Activated CD4-positive, alpha-beta memory T cell treated with anti-CD3 and anti-CD28 coated beads for 36 hours (primary cell): ENCODE results near the gene BACH2. TPM values are rescaled to one million over a fixed set of nuclear protein-coding genes. Genes with fewer than 3 reads are reported as not detected.
A peak's percentile ranks its signal among the peaks of the same experiment; 100 is the strongest.
"Not testable (repeated sequence)": the region's sequence is repeated elsewhere in the genome, so short reads cannot be mapped to it uniquely, and the experiment has no call there.

Source experiments
- CTCF ChIA-PET: fragments of 350-600 bp; sonication (Branson Sonifier 250); formaldehyde crosslinking; loops from one replicate; lab custom pipeline; 2021; ENCODE audit warnings: antibody characterized with exemption, inconsistent platforms; lab: Charles Lee
- POLR2A ChIA-PET: fragments of 350-600 bp; sonication (Branson Sonifier 250); formaldehyde crosslinking; loops from one replicate; lab custom pipeline; 2021; ENCODE audit warnings: antibody characterized with exemption; lab: Charles Lee
- DNase-seq: peaks from one replicate; pipeline ENCODE4 v3.0.0-alpha.2; 2020
- H3K27ac Mint-ChIP-seq: one replicate; pipeline ENCODE4 v1.8.0; 2021; ENCODE audit warnings: mixed read lengths
- H3K27me3 Mint-ChIP-seq: one replicate; pipeline ENCODE4 v1.8.0; 2021; ENCODE audit warnings: mixed read lengths
- H3K36me3 Mint-ChIP-seq: one replicate; pipeline ENCODE4 v1.8.0; 2021; ENCODE audit warnings: mixed read lengths
- H3K4me1 Mint-ChIP-seq: one replicate; pipeline ENCODE4 v1.8.0; 2021; ENCODE audit warnings: low read depth, mixed read lengths
- H3K4me3 Mint-ChIP-seq: one replicate; pipeline ENCODE4 v1.8.0; 2021; ENCODE audit warnings: mild to moderate bottlenecking, mixed read lengths
- H3K9me3 Mint-ChIP-seq: one replicate; pipeline ENCODE4 v1.8.0; 2021; ENCODE audit warnings: mixed read lengths
- intact Hi-C: fragments of 100-400 bp; cut with micrococcal nuclease; formaldehyde crosslinking; loops from one replicate; pipeline ENCODE4 v1.15.1; 2023
- total RNA-seq, 2 experiments: library from RNA; stranded (reverse); gene quantifications; one replicate each; pipeline ENCODE4 v1.2.3, GENCODE V29; 2021

BACH2 gene
- total RNA-seq, 2 experiments from 2014 or later: 49.2 to 55.4 TPM

DNA sequence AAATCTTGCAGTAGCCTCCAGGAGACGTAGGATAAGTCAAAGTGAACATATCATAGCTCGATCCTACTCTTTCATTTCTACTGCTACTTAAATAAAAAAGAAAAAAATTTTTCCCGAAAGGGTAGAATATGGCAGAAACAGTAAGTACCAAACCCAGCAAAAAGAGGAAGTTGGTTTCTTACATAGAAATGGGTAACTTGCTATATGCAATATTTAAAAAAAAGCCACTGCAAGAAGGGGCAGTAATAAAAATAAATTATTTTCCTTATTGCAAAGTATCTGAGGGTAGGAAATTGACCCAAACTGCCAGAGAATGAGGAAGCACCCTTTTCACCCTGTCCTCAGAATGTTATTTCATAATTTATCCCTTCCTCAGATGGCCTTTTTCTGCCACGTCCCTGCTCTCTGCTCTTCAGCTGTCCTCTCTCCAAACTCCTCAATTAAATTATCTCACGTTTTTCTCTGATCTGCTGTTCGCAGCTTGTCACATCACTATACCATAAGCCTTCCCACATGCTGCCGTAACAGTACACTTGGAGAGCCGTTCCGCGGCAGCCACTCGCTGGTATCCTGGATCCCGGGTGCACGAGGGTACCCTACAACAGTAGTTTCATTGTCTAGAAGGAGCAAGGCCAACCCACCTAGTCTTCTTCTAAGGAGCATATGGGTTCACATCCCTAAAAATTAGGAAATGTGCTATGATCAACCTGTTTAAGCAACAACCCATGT is 149.6 kb downstream of the BACH2 start:
- no peak for DNase-seq
- Mint-ChIP-seq H3K27ac (no peak overlapping the region), H3K9me3 (no peaks in the 10 kb centered on the region), H3K36me3 (peaks cover 3% of the 10 kb centered on the region), H3K4me3 (no peak overlapping the region), H3K27me3 (no peaks in the 10 kb centered on the region), H3K4me1 (peaks cover 62% of the 10 kb centered on the region)
- intact Hi-C loops: loop anchor here (5.0 kb wide), 1 partner anchor 120 kb away; no protein-coding TSS in a partner anchor
- CTCF ChIA-PET: interaction anchor here (0.7 kb wide), 1 partner anchor 247 kb away, joined by 3 read pairs; no protein-coding TSS in a partner anchor
- POLR2A ChIA-PET: no interaction called here

DNA sequence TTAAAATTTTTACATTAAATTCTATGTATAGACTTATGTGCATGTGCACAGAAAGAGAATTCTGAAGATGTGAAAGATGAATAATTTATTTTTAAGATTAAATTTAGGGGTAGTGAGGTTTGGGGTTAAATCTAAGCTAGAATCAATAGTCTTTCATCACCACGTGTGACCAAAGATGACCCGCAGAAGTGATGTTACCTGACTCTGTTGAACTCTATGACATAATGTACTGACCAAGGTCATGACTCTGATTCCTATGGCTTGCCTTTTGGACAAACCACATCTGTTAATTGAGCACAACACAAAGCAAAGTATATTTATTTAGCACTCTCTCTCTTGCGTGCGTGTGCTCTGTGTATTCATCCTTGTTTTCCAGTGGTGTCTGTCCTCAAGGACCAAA is 150.6 kb downstream of the BACH2 start:
- Mint-ChIP-seq H3K27ac (no peak overlapping the region), H3K27me3 (no peaks in the 10 kb centered on the region), H3K9me3 (no peaks in the 10 kb centered on the region), H3K4me1 (peaks cover 62% of the 10 kb centered on the region), H3K36me3 (peaks cover 3% of the 10 kb centered on the region), H3K4me3 (no peak overlapping the region)
- ChIA-PET POLR2A (interaction anchor here (1.3 kb wide), 1 partner anchor 16 kb away, joined by 4 read pairs; no protein-coding TSS in a partner anchor), CTCF (interaction anchor here (0.6 to 2.1 kb wide), 2 partner anchors 32 to 34 kb away, joined by 3 to 6 read pairs; no protein-coding TSS in a partner anchor)
- no peak for DNase-seq
- intact Hi-C loops: loop anchor here (5.0 kb wide), 1 partner anchor 119 kb away; no protein-coding TSS in a partner anchor

DNA sequence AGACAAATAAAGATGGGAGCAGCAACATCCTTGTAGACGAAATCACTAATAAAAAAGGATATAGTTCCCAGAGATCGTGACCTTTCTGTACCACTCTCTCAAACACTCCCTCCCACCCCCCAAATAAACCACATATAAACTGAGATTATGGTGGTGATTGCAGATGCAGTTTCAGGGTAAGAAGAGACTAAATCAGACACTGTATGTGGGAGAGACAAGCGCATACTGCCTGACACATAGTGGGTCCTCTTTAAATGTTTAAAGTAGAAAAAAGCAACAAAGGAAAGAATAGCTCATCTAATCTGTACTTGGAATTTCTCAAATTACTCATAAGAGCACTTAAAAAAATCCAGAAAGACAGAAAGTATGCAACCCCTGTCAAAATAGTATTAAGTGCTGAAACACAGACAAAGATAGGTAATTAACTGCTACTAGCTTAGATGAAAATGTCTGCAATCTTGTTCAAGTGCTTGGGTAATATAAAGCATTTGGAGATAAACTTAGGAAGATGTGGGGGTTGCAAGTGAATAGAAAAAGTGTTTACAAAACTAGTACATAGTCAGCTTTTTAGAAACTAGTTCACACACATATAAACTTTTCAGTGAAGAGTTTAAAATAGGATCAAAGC is 151.6 kb downstream of the BACH2 start:
- ChIA-PET CTCF (interaction anchor here (0.6 to 2.1 kb wide), 4 partner anchors 33 to 136 kb away, joined by 3 to 6 read pairs (median 3); no protein-coding TSS in a partner anchor), POLR2A (interaction anchor here (0.7 to 1.4 kb wide), 4 partner anchors 17 to 190 kb away, joined by 3 to 4 read pairs (median 4); no protein-coding TSS in a partner anchor)
- H3K27ac Mint-ChIP-seq: peak overlapping the region; percentile 57
- DNase-seq: no peak
- H3K9me3 Mint-ChIP-seq: no peaks in the 10 kb centered on the region
- no peaks in the 10 kb centered on the region for H3K27me3 Mint-ChIP-seq
- no peak overlapping the region for H3K4me3 Mint-ChIP-seq
- intact Hi-C loops: loop anchor here (1.0 to 5.0 kb wide), 5 partner anchors 31 to 137 kb away; no protein-coding TSS in a partner anchor
- H3K4me1 Mint-ChIP-seq: peaks cover 59% of the 10 kb centered on the region
- peaks cover 3% of the 10 kb centered on the region for H3K36me3 Mint-ChIP-seq

DNA sequence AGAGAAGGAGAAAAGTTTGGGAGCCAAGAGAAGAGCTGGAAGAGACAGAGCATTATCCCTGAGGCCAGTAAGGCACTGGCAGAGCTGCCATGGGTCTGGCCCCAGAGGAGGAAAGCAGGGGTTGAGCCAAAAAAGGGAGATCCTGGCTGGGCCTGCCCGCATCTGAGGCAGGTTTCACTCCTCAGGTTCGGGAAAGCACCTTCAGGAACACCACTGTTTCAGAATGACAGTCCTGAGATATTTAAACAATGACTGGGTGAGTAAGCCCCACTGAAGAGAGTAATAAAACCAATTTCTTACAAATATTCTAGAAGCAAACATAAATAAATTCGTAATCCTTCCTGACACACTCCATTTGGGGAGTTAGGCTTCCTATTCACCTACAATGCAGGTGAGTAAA is 152.2 kb downstream of the BACH2 start:
- H3K4me1 Mint-ChIP-seq: peaks cover 54% of the 10 kb centered on the region

DNA sequence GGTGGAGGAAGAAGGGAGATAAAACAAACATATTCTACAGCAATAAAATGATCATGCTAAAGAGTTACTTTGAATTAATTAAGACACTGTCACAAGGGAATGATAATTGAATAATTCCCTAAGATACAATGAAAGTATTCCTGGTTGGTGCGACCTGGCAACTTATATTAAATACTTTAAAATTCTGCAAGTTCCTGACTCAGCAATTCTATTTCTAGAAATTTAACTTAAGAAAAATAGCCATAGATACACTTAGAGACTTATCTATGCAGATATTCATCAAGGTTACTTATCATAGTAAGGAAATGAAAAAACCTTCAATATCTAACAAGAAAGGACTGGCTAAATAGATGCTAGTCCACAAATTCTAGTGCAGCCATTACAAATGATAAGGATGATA is 156.0 kb downstream of the BACH2 start:
- no peak overlapping the region for H3K4me3 Mint-ChIP-seq
- no peak for DNase-seq
- intact Hi-C loops: no loop called here
- ChIA-PET POLR2A (no interaction called here), CTCF (no interaction called here)
- H3K27me3 Mint-ChIP-seq: no peaks in the 10 kb centered on the region
- peaks cover 45% of the 10 kb centered on the region for H3K4me1 Mint-ChIP-seq
- no peak overlapping the region for H3K27ac Mint-ChIP-seq
- H3K9me3 Mint-ChIP-seq: no peaks in the 10 kb centered on the region
- peaks cover 3% of the 10 kb centered on the region for H3K36me3 Mint-ChIP-seq

More for the DNA sequence above, 152.2 kb downstream of the BACH2 start:
- Mint-ChIP-seq H3K9me3 (no peaks in the 10 kb centered on the region), H3K27ac (peak overlapping the region; percentile 57), H3K36me3 (peaks cover 4% of the 10 kb centered on the region), H3K27me3 (no peaks in the 10 kb centered on the region), H3K4me3 (no peak overlapping the region)
- peak; percentile 74 for DNase-seq
- intact Hi-C loops: loop anchor here (1.0 to 2.0 kb wide), 3 partner anchors 32 to 136 kb away; no protein-coding TSS in a partner anchor
- POLR2A ChIA-PET: interaction anchor here (0.6 to 1.4 kb wide), 2 partner anchors 32 to 266 kb away, joined by 3 read pairs; no protein-coding TSS in a partner anchor
- CTCF ChIA-PET: interaction anchor here (0.6 to 2.1 kb wide), 2 partner anchors 35 to 95 kb away, joined by 3 to 6 read pairs; no protein-coding TSS in a partner anchor

DNA sequence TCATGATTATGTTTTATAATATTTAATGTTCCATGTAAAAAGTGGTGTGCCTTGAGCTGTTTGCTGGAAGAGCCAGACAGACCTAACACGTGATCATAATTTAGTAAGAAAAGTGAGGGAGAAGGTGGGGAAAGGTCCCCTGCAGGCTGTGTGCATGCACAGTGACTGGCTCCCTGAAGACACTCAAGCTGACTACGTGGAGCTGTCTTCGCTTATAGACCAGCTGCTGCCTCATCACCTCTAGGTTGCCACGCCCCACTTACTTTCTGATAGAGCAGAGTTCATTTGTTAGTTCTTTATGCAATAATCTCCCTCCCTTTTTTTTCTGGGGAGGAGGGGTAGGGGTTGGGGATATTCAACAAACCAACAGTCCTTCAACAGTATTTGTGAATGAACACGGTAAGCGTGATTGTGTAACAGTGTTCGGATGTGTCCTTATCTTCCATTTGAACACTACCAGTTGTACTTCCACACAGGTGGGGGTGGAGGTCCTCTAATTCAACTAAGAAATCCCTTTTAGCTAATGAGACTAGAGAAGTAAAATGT is 157.3 kb downstream of the BACH2 start:
- Mint-ChIP-seq H3K9me3 (peaks cover under 1% of the 10 kb centered on the region), H3K36me3 (peaks cover 12% of the 10 kb centered on the region), H3K4me1 (peaks cover 35% of the 10 kb centered on the region), H3K27ac (no peak overlapping the region), H3K4me3 (no peak overlapping the region), H3K27me3 (no peaks in the 10 kb centered on the region)
- intact Hi-C loops: no loop called here
- CTCF ChIA-PET: interaction anchor here (0.6 to 1.4 kb wide), 3 partner anchors 199 to 817 kb away, joined by 3 read pairs; no protein-coding TSS in a partner anchor
- DNase-seq: no peak
- POLR2A ChIA-PET: no interaction called here

- intact Hi-C loops: no loop called here
- H3K4me1 Mint-ChIP-seq: peaks cover 26% of the 10 kb centered on the region
- H3K27ac Mint-ChIP-seq: no peak overlapping the region
- no peaks in the 10 kb centered on the region for H3K27me3 Mint-ChIP-seq
- H3K9me3 Mint-ChIP-seq: peaks cover 2% of the 10 kb centered on the region
- peaks cover 13% of the 10 kb centered on the region for H3K36me3 Mint-ChIP-seq
- POLR2A ChIA-PET: no interaction called here
- CTCF ChIA-PET: no interaction called here
- H3K4me3 Mint-ChIP-seq: no peak overlapping the region
- DNase-seq: no peak
Measured at GRCh38 chr6:90136837-90137568, 159.6 kb downstream of the BACH2 start.

GRCh38 chr6:90136176-90136575 is 160.5 kb downstream of the BACH2 start:
- peaks cover 2% of the 10 kb centered on the region for H3K9me3 Mint-ChIP-seq
- H3K36me3 Mint-ChIP-seq: peaks cover 13% of the 10 kb centered on the region
- CTCF ChIA-PET: no interaction called here
- intact Hi-C loops: no loop called here
- no peak for DNase-seq
- no peaks in the 10 kb centered on the region for H3K27me3 Mint-ChIP-seq
- H3K4me3 Mint-ChIP-seq: no peak overlapping the region
- H3K4me1 Mint-ChIP-seq: peaks cover 28% of the 10 kb centered on the region
- no peak overlapping the region for H3K27ac Mint-ChIP-seq
- POLR2A ChIA-PET: no interaction called here

DNA sequence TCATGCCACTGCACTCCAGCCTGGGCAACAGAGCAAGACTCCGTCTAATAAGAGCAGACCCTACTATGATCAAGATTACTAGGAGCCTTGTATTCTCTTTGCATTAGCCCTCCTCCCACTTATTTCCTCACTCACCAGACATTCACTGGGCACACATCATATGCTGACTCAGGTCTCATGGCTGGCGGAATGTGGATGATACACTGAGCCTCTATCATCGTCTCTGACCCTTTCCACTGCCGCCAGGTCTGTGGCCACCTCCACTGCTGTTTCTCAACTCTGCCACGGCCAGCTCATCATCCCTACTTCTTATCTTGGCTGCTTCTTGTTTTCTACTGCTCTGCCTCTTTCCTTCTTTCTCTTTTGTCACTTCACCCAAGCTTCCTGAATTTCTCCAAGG is 161.0 kb downstream of the BACH2 start:
- H3K9me3 Mint-ChIP-seq: peaks cover 2% of the 10 kb centered on the region
- ChIA-PET POLR2A (no interaction called here), CTCF (no interaction called here)
- peaks cover 16% of the 10 kb centered on the region for H3K36me3 Mint-ChIP-seq
- no peak for DNase-seq
- H3K4me1 Mint-ChIP-seq: peaks cover 30% of the 10 kb centered on the region
- no peaks in the 10 kb centered on the region for H3K27me3 Mint-ChIP-seq
- intact Hi-C loops: no loop called here
- no peak overlapping the region for H3K4me3 Mint-ChIP-seq
- H3K27ac Mint-ChIP-seq: no peak overlapping the region

GRCh38 chr6:90133664-90134063 is 163.0 kb downstream of the BACH2 start:
- H3K9me3 Mint-ChIP-seq, POLR2A ChIA-PET, DNase-seq, H3K27ac Mint-ChIP-seq, CTCF ChIA-PET, intact Hi-C loops, H3K27me3 Mint-ChIP-seq, H3K4me3 Mint-ChIP-seq: not testable (repeated sequence)
- H3K4me1 Mint-ChIP-seq: peaks cover 23% of the 10 kb centered on the region
- H3K36me3 Mint-ChIP-seq: peaks cover 14% of the 10 kb centered on the region

DNA sequence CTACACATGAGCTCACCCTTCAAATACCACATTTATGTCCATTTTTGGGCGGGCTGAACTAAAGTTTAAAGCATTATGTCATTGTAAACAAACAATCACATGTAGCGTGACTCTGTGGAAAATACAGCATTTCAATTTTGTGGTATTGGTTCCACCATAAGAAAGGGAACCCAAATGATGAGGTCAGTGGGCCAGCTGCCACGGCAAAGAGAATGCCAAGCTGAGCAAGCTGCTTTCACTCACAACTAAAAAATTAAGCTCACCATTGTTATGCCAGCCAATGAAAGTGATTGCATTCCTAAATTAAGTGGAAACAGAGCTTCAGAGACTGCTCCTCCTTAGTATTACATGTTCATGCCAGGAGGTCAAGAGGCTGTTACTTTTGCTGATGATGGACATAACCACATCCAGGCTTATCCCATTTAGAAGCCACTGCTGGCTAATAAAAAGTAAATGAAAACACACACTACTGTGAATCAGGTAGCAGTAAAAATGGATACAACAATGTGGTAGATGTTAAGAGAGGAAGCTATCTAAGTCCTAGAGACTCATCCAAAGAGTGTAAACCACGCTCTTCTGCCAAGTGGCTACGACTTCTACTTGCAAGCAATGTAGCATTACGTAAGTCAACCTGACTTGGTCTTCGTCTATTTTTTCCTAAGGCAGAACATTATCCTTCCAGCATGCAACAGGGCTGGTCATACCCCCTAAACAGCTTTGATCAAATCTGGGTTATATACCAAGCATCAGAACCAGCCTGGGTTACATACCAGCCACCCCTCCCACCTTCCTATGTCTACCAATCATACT is 164.8 kb downstream of the BACH2 start:
- CTCF ChIA-PET: no interaction called here
- DNase-seq: no peak
- intact Hi-C loops: no loop called here
- Mint-ChIP-seq H3K4me3 (no peak overlapping the region), H3K27me3 (no peaks in the 10 kb centered on the region), H3K4me1 (peaks cover 19% of the 10 kb centered on the region), H3K27ac (no peak overlapping the region), H3K9me3 (peaks cover 2% of the 10 kb centered on the region), H3K36me3 (peaks cover 23% of the 10 kb centered on the region)
- POLR2A ChIA-PET: no interaction called here
